NCI-H510A (cell line): ENCODE results near the gene MTSS2.
A peak's percentile ranks its signal among the peaks of the same experiment; 100 is the strongest.

ENCODE experiments used
- DNase-seq: peaks from one replicate; lab custom pipeline; 2025; lab: John Stamatoyannopoulos, UW

Gene MTSS2

GRCh38 chr16:70714581-70715054 lies 28.8 kb upstream of the MTSS2 start:
- DNase-seq: no peak

GRCh38 chr16:70713824-70714223 lies 28.0 kb upstream of the MTSS2 start:
- DNase-seq: no peak

- no peak for DNase-seq
Observed at GRCh38 chr16:70713342-70713741, 27.5 kb upstream of the MTSS2 start.

GRCh38 chr16:70712942-70713341 lies 27.1 kb upstream of the MTSS2 start:
- DNase-seq: no peak

GRCh38 chr16:70712359-70712758 lies 26.5 kb upstream of the MTSS2 start:
- DNase-seq: no peak

- no peak for DNase-seq
Observed at GRCh38 chr16:70711211-70712031, 25.6 kb upstream of the MTSS2 start.

- DNase-seq: no peak
Observed at GRCh38 chr16:70710422-70711210, 24.8 kb upstream of the MTSS2 start.

- no peak for DNase-seq
Observed at GRCh38 chr16:70709942-70710341, 24.1 kb upstream of the MTSS2 start.

- no peak for DNase-seq
Observed at GRCh38 chr16:70709457-70709856, 23.6 kb upstream of the MTSS2 start.

GRCh38 chr16:70708366-70709246 lies 22.8 kb upstream of the MTSS2 start:
- no peak for DNase-seq

- no peak for DNase-seq
Observed at GRCh38 chr16:70706948-70707465, 21.2 kb upstream of the MTSS2 start.

GRCh38 chr16:70705056-70705455 lies 19.2 kb upstream of the MTSS2 start:
- no peak for DNase-seq

GRCh38 chr16:70704586-70704985 lies 18.7 kb upstream of the MTSS2 start:
- DNase-seq: no peak

- no peak for DNase-seq
Observed at GRCh38 chr16:70703835-70704381, 18.1 kb upstream of the MTSS2 start.

- no peak for DNase-seq
Observed at GRCh38 chr16:70703041-70703834, 17.4 kb upstream of the MTSS2 start.

- peak; percentile 57 for DNase-seq
Observed at GRCh38 chr16:70702624-70703023, 16.8 kb upstream of the MTSS2 start.

GRCh38 chr16:70701998-70702397 lies 16.1 kb upstream of the MTSS2 start:
- DNase-seq: no peak

GRCh38 chr16:70701596-70701995 lies 15.7 kb upstream of the MTSS2 start:
- no peak for DNase-seq

GRCh38 chr16:70701036-70701435 lies 15.2 kb upstream of the MTSS2 start:
- DNase-seq: no peak

GRCh38 chr16:70700101-70701020 lies 14.5 kb upstream of the MTSS2 start:
- DNase-seq: peak; percentile 45
